Adrenal gland (tissue), 12 donors: ENCODE data around the gene JAM3. TPM values are rescaled to one million over a fixed set of nuclear protein-coding genes. Genes with fewer than 3 reads are reported as not detected.
A peak's percentile ranks its signal among the peaks of the same experiment; 100 is the strongest.
"Not testable (repeated sequence)": the region's sequence is repeated elsewhere in the genome, so short reads cannot be mapped to it uniquely, and the experiment has no call there.

Source experiments
- DNase-seq, 7 donors: peaks; one replicate each; pipeline ENCODE4 v3.0.0-alpha.2; 2019 to 2020
- H3K27ac ChIP-seq, 5 donors: fragments of 200-600 bp; sonication (generic) in 4 of 5; 1 replicate in 3 of 5; 2 replicates in 2 of 5; pipeline versions ENCODE4 v1.5.1 to v1.8.0; 2016 to 2020; ENCODE audit warnings: mild to moderate bottlenecking in 1 of 5
- H3K27me3 ChIP-seq: fragments of 200-600 bp; 2 replicates; pipeline ENCODE4 v1.8.0; 2021
- H3K36me3 ChIP-seq, 2 donors: fragments of 200-600 bp; replicated peaks in 1 of 2; 1 replicate in 1 of 2; 2 replicates in 1 of 2; pipeline versions ENCODE4 v1.5.1 to v1.8.0; 2018 to 2022
- H3K4me1 ChIP-seq, 2 donors: fragments of 200-600 bp; replicated peaks in 1 of 2; 1 replicate in 1 of 2; 2 replicates in 1 of 2; pipeline versions ENCODE4 v1.5.1 to v1.8.0; 2018 to 2021
- H3K4me3 ChIP-seq, 4 donors: fragments of 200-600 bp; sonication (generic) in 3 of 4; one replicate each; pipeline ENCODE4 v1.5.1; 2016 to 2018
- H3K9me3 ChIP-seq, 3 donors: fragments of 200-600 bp; sonication (generic) in 1 of 3; replicated peaks in 1 of 3; 1 replicate in 2 of 3; 2 replicates in 1 of 3; pipeline versions ENCODE4 v1.5.1 to v1.8.0; 2016 to 2021
- POLR2A ChIP-seq, 2 donors: fragments of 450-650 bp; IDR thresholded peaks; one replicate each; pipeline ENCODE4 v1.6.1; 2017; ENCODE audit warnings: antibody characterized with exemption in 2 of 2, mild to moderate bottlenecking in 2 of 2, moderate library complexity in 1 of 2
- WGBS, 4 donors: extraction: QIAGEN DNeasy Blood & Tissue Kit in 2 of 4; methylation state at CpG; one replicate each; pipeline versions ENCODE4 v1.1.5 to v1.1.7; 2013 to 2017; 5-methylcytosine and 5-hydroxymethylcytosine counted together
- intact Hi-C, 2 donors: fragments of 100-400 bp; cut with DNase I; formaldehyde crosslinking; loops; one replicate each; pipeline versions ENCODE4 v1.14.1 to v1.15.0; 2022 to 2023
- polyA plus RNA-seq, 3 donors: library from polyadenylated mRNA; stranded (reverse); fragments of 200-250 nt in 2 of 3; fragments of 350-450 nt in 1 of 3; fragmentation: Illumina TruSeq in 1 of 3; extraction: RNeasy Lipid Tissue Mini Kit (QIAGEN cat#74804) in 1 of 3; gene quantifications; one replicate each; pipeline ENCODE4 v1.2.3, GENCODE V29; 2013 to 2014
- total RNA-seq, 9 donors: library from RNA; depleted of rRNA in 4 of 9; stranded (reverse); fragments of >200 nt in 4 of 9; fragments of 120-200 nt in 1 of 9; fragmentation: NEBNext Ultra II Directional in 1 of 9; extraction: Animal tissue kit (Norgen Biotek cat#: 25700) in 1 of 9; gene quantifications; one replicate each; pipeline versions ENCODE4 v1.1.0 to v1.2.4, GENCODE V29; 2013 to 2023
- TF ChIP-seq, protein P1 (sequence below), 6 experiments: fragments of 450-650 bp in 4 of 6; fragments of 200-600 bp in 2 of 6; sonication (generic) in 1 of 6; IDR thresholded peaks; 1 replicate in 5 of 6; 2 replicates in 1 of 6; pipeline versions ENCODE4 v1.5.1 to v1.8.0; 2016 to 2021; ENCODE audit warnings: antibody characterized with exemption in 6 of 6, mild to moderate bottlenecking in 2 of 6, moderate library complexity in 1 of 6
- donor health status: healthy with polysubstance abuse.
- donor health status: Bipolar disorder and iron deficiency.
- donor health status: DM: yes; HTN: yes; CAD: no.
- donor health status: DM: no; HTN: no; CAD: no.
- donor health status: DM: no; HTN: no; CAD: no.
- donor health status: DM: yes; HTN: yes; CAD: no.

The JAM3 gene
- total and polyA plus RNA-seq, 12 donors: 18.0 to 42.2 (median 31.9) TPM

DNA sequence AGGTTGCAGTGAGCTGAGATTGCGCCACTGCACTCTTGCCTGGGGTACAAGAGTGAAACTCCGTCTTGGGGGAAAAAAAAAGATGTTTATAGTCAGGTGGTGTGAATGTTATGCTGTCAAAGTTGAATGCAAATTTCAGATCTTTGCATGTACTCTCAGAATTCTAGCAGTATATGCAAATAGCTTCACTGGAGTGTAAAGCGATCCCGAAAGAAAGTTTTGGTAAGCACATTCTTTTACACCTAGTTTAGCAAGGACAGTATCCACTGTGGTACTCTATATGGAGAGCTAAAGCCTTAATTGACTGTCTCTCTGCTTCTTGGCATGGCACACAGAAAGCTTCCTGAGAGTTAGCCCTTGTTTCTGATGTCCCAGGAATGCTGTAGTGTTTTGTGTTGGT lies 4.0 kb downstream of the JAM3 start:
- TF ChIP-seq, protein P1, sequence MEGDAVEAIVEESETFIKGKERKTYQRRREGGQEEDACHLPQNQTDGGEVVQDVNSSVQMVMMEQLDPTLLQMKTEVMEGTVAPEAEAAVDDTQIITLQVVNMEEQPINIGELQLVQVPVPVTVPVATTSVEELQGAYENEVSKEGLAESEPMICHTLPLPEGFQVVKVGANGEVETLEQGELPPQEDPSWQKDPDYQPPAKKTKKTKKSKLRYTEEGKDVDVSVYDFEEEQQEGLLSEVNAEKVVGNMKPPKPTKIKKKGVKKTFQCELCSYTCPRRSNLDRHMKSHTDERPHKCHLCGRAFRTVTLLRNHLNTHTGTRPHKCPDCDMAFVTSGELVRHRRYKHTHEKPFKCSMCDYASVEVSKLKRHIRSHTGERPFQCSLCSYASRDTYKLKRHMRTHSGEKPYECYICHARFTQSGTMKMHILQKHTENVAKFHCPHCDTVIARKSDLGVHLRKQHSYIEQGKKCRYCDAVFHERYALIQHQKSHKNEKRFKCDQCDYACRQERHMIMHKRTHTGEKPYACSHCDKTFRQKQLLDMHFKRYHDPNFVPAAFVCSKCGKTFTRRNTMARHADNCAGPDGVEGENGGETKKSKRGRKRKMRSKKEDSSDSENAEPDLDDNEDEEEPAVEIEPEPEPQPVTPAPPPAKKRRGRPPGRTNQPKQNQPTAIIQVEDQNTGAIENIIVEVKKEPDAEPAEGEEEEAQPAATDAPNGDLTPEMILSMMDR (IDR thresholded peaks at IDR 0.05): no peak
- no peak for TF ChIP-seq POLR2A (IDR thresholded peaks at IDR 0.05)
- no peak for DNase-seq
- Histone ChIP-seq H3K27me3 (no peaks in the 10 kb centered on the region), H3K9me3 (no peaks in the 10 kb centered on the region), H3K27ac (no peak overlapping the region), H3K4me3 (no peak overlapping the region), H3K4me1 (peaks cover 0 to 17% of the 10 kb centered on the region in 2 donors), H3K36me3 (no peaks in the 10 kb centered on the region)
- 80 to 91% (median 82%) methylated on average over 4 of the region's 4 CpGs for WGBS, 4 donors
- intact Hi-C loops: no loop called here

DNA sequence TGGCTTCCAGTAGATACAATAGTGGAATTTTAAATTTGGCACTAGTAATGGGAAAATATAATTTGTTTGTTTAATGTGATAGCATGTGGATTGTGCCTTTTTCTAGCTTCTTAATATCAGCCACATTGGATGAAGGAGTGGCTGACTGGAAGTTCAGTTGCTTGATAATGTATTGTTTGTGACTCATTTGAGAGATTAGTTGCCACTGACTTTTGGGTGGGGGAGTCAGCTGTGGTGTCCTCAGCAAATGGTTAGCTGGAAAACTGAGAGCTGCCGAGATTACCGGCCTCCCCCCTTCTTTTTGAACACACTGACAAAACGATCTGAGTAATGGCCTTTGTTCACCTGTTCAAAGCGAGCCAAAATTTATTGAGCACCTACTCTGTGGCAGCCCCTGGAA lies 5.5 kb downstream of the JAM3 start:
- intact Hi-C loops: no loop called here
- 40 to 70% (median 50%) methylated on average over 3 to 4 of the region's 4 CpGs for WGBS, 4 donors
- H3K27ac ChIP-seq: no peak overlapping the region

DNA sequence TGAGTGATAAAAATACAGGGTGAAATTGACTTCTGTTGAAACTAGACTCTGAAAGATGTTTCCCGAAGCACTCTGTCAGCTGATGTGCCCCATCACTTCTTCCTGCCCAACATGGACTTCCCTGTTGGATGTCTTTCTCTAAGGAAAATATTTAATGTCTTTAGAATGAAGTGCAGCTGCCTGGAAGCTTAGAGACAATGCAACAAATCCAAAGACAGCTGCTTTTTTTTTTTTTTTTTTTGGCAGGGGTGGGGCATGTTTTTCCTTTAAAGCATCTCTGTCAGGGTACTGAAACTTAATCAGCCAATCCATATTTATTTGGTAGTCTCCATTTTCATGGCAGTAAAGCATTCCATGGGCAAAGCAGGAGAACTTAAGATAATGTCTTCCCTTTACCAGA lies 5.9 kb downstream of the JAM3 start:
- no peak overlapping the region for H3K4me3 ChIP-seq
- DNase-seq: no peak
- H3K4me1 ChIP-seq: peaks cover 0 to 24% of the 10 kb centered on the region in 2 donors
- WGBS, 4 donors: 63 to 83% (median 67%) methylated on average over 1 of the region's 1 CpG
- H3K9me3 ChIP-seq: no peaks in the 10 kb centered on the region
- no peak overlapping the region for H3K27ac ChIP-seq
- no peak for TF ChIP-seq POLR2A (IDR thresholded peaks at IDR 0.05)
- TF ChIP-seq, protein P1 (IDR thresholded peaks at IDR 0.05): no peak
- intact Hi-C loops: no loop called here
- no peaks in the 10 kb centered on the region for H3K27me3 ChIP-seq
- H3K36me3 ChIP-seq: no peaks in the 10 kb centered on the region

More for the DNA sequence above, 5.5 kb downstream of the JAM3 start:
- peak in 1 of 7 donors; percentile 24 for DNase-seq
- Histone ChIP-seq H3K27me3 (no peaks in the 10 kb centered on the region), H3K4me3 (no peak overlapping the region), H3K9me3 (no peaks in the 10 kb centered on the region), H3K36me3 (no peaks in the 10 kb centered on the region), H3K4me1 (peaks cover 0 to 20% of the 10 kb centered on the region in 2 donors)
- TF ChIP-seq, protein P1 (IDR thresholded peaks at IDR 0.05): no peak

GRCh38 chr11:134079317-134079716 lies 10.4 kb downstream of the JAM3 start:
- no peak overlapping the region for H3K4me3 ChIP-seq
- H3K27ac ChIP-seq: peak overlapping the region in 1 of 5 donors; percentile 35
- no peaks in the 10 kb centered on the region for H3K36me3 ChIP-seq
- intact Hi-C loops: no loop called here
- H3K4me1 ChIP-seq: peaks cover 0 to 17% of the 10 kb centered on the region in 2 donors
- TF ChIP-seq, protein P1 (IDR thresholded peaks at IDR 0.05): no peak
- TF ChIP-seq POLR2A (IDR thresholded peaks at IDR 0.05): no peak
- 35 to 41% (median 39%) methylated on average over 5 of the region's 5 CpGs for WGBS, 4 donors
- no peaks in the 10 kb centered on the region for H3K27me3 ChIP-seq
- no peak for DNase-seq
- H3K9me3 ChIP-seq: no peaks in the 10 kb centered on the region

DNA sequence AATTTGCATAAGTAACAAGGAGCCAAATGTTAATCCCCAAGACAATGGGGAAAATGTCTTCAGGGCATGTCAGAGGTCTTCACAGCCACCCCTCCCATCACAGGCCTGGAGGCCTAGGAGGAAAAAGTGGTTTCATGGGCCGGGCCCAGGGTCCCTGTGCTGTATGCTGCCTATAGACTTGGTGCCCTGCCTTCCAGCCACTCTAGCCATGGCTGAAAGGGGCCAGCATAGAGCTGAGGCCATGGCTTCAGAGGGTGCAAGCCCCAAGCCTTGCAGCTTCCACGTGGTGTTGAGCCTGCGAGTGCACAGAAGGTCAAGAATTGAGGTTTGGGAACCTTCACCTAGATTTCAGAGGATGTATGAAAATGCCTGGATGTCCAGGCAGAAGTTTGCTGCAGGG lies 12.4 kb downstream of the JAM3 start:
- 95 to 100% (median 97%) methylated on average over 1 to 3 of the region's 3 CpGs for WGBS, 4 donors
- DNase-seq, H3K27ac ChIP-seq, H3K27me3 ChIP-seq, H3K4me3 ChIP-seq, intact Hi-C loops, H3K36me3 ChIP-seq, H3K9me3 ChIP-seq: not testable (repeated sequence)
- peaks cover 0 to 11% of the 10 kb centered on the region in 2 donors for H3K4me1 ChIP-seq
